GM12878 (cell line): Measurements from ENCODE around the gene EGR4. TPM values are rescaled to one million over a fixed set of nuclear protein-coding genes. Genes with fewer than 3 reads are reported as not detected.

Experiments
- ATAC-seq: fragments of 200-7000 bp; cut with Tn5 transposase; 3 replicates; pipeline ENCODE4 v1.9.1; 2020; ENCODE audit warnings: mild to moderate bottlenecking, moderate library complexity
- BruUV-seq: library from RNA; stranded (reverse); fragments of 400-500 nt; replicated peaks from 2 replicates; lab custom pipeline; 2021; lab: Mats Ljungman, UMichigan
- CTCF ChIA-PET: fragments of 300-600 bp; sonication (Branson Sonifier 250); formaldehyde crosslinking; extraction: SDS; loops from one replicate; lab custom pipeline; 2021; ENCODE audit warnings: inconsistent platforms; lab: Yijun Ruan, JAX
- POLR2A ChIA-PET: fragments of 350-600 bp; formaldehyde crosslinking; extraction: SDS; loops from one replicate; lab custom pipeline; 2021; ENCODE audit warnings: inconsistent platforms; lab: Charles Lee
- RAD21 ChIA-PET: fragments of 300-600 bp; sonication (Branson Sonifier 250); formaldehyde crosslinking; loops from one replicate; lab custom pipeline; 2023; ENCODE audit warnings: antibody characterized with exemption; ENCODE audit not compliant: unreplicated experiment; lab: Charles Lee
- SMC1A ChIA-PET: fragments of 300-600 bp; sonication (Branson Sonifier 250); formaldehyde crosslinking; loops from one replicate; lab custom pipeline; 2023; ENCODE audit not compliant: unreplicated experiment, uncharacterized antibody; lab: Charles Lee
- DNase-seq: peaks from one replicate; pipeline ENCODE4 v3.0.0-alpha.2; 2011; ENCODE audit warnings: low read depth, low spot score
- FAIRE-seq: peaks from 3 replicates; lab custom pipeline; 2011; peaks lifted over from hg19 to GRCh38; lab: Jason Lieb, UNC
- H2AFZ ChIP-seq: 2 replicates; pipeline ENCODE4 v1.6.0; 2011; ENCODE audit warnings: low read depth, low read length, control low read depth; ENCODE audit not compliant: control insufficient read depth
- H3K27ac ChIP-seq: 2 replicates; pipeline ENCODE4 v1.5.1; 2011; ENCODE audit warnings: control low read depth; ENCODE audit not compliant: control insufficient read depth, insufficient read depth
- H3K27me3 ChIP-seq, 2 experiments: replicated peaks in 1 of 2; 2 replicates each; pipeline versions ENCODE4 v1.6.0 to v1.6.1; 2011; ENCODE audit warnings: low read length in 1 of 2; ENCODE audit not compliant: control insufficient read depth in 2 of 2, insufficient read depth in 2 of 2
- H3K36me3 ChIP-seq, 2 experiments: 2 replicates each; pipeline ENCODE4 v1.5.1; 2011; ENCODE audit warnings: low read length in 1 of 2; ENCODE audit not compliant: control insufficient read depth in 2 of 2, insufficient read depth in 2 of 2
- H3K4me1 ChIP-seq: 2 replicates; pipeline ENCODE4 v1.6.1; 2011; ENCODE audit warnings: mild to moderate bottlenecking, low read length, moderate library complexity, mixed read lengths; ENCODE audit not compliant: control insufficient read depth, insufficient read depth
- H3K4me2 ChIP-seq: 2 replicates; pipeline ENCODE4 v1.6.0; 2011; ENCODE audit warnings: control low read depth; ENCODE audit not compliant: control insufficient read depth, insufficient read depth
- H3K4me3 ChIP-seq: fragments of 200-600 bp; sonication (generic); 2 replicates; pipeline ENCODE4 v1.5.1; 2016
- H3K79me2 ChIP-seq: 2 replicates; pipeline ENCODE4 v1.6.0; 2011; ENCODE audit warnings: low read length; ENCODE audit not compliant: control insufficient read depth, insufficient read depth
- H3K9ac ChIP-seq: 2 replicates; pipeline ENCODE4 v1.8.0; 2011; ENCODE audit warnings: low read length, control low read depth, mixed read lengths; ENCODE audit not compliant: control insufficient read depth, insufficient read depth
- H3K9me3 ChIP-seq: replicated peaks from 3 replicates; pipeline ENCODE4 v1.5.1; 2011; ENCODE audit warnings: mild to moderate bottlenecking, low read length; ENCODE audit not compliant: control insufficient read depth, insufficient read depth
- H4K20me1 ChIP-seq: 2 replicates; pipeline ENCODE4 v1.6.0; 2011; ENCODE audit not compliant: control insufficient read depth, insufficient read depth
- CBFB ChIP-seq: IDR thresholded peaks from 2 replicates; pipeline ENCODE4 v1.6.1; 2016; ENCODE audit warnings: antibody characterized with exemption, low read depth
- CREM ChIP-seq: IDR thresholded peaks from 2 replicates; pipeline ENCODE4 v1.6.1; 2014; ENCODE audit warnings: antibody characterized with exemption, low read depth
- NR2F1 ChIP-seq: fragments of 450-650 bp; conservative IDR thresholded peaks from 2 replicates; pipeline ENCODE4 v1.6.1; 2017; ENCODE audit warnings: mild to moderate bottlenecking
- in situ Hi-C: fragments of 300-500 bp; cut with MboI; formaldehyde crosslinking; loops from 9 replicates; pipeline ENCODE4 v1.14.3; 2018; ENCODE audit warnings: mixed read lengths
- intact Hi-C: fragments of 100-400 bp; cut with micrococcal nuclease; formaldehyde crosslinking; loops from one replicate; pipeline ENCODE4 v1.14.2; 2022; ENCODE audit not compliant: unreplicated experiment
- polyA plus RNA-seq, 11 experiments: library from polyadenylated mRNA; depleted of rRNA in 4 of 11; unstranded in 6 of 11; stranded (reverse) in 5 of 11; fragments of >200 nt; fragmentation: Nextera tagmentation in 4 of 11; fragmentation: Illumina TruSeq in 1 of 11; extraction: Ambion mirVana in 4 of 11; extraction: Trizol in 1 of 11; gene quantifications; 1 replicate in 1 of 11; 2 replicates in 10 of 11; pipeline versions ENCODE4 v1.2.1 to v1.2.3, GENCODE V29; 2011 to 2016; ENCODE audit warnings: inconsistent platforms in 2 of 11, missing spikeins in 2 of 11, low read depth in 1 of 11
- total RNA-seq, 4 experiments: library from RNA; depleted of rRNA in 3 of 4; stranded (reverse); fragments of >200 nt in 3 of 4; fragmentation: Illumina TruSeq in 1 of 4; extraction: Trizol in 1 of 4; gene quantifications; 2 replicates each; pipeline versions ENCODE4 v1.2.1 to v1.2.3, GENCODE V29; 2013 to 2021
- TF ChIP-seq, protein P1 (sequence below): IDR thresholded peaks from 2 replicates; pipeline ENCODE4 v1.6.1; 2011; ENCODE audit warnings: low read depth, low read length, improper control_type of control experiment, borderline replicate concordance
- TF ChIP-seq, protein P2 (sequence below): fragments of 450-650 bp; IDR thresholded peaks from 2 replicates; pipeline ENCODE4 v1.6.1; 2014; ENCODE audit warnings: mild to moderate bottlenecking
- TF ChIP-seq, protein P3 (sequence below): fragments of 450-650 bp; IDR thresholded peaks from 2 replicates; pipeline ENCODE4 v1.6.1; 2018; ENCODE audit warnings: borderline replicate concordance, mild to moderate bottlenecking; ENCODE audit not compliant: partially characterized antibody

The EGR4 gene
- total and polyA plus RNA-seq, 10 of the 15 experiments (the other 5 are each of a cell fraction or from before 2014, with no cell fraction given): 0.07 TPM; not detected in 9

DNA sequence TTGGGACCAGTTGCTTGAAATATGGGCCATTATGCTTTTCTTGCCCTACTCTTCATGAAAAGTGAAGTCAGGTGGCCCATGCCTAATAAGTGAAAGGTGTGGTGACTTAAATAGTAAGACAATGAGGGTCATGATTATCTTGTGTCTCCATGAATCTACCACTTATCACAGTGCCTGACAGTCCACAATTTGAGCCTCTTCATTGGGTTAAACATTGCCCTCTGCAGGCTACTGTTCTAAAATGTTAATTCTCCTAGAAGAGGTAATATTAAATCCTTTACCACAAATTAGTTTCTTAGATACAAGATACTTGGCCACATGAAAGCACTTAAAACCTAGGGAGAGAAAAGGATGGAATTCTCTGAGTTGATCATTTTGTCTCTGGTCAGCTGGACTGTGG, 4.0 kb downstream of the EGR4 start:
- no peak for FAIRE-seq
- BruUV-seq: no TSS peak
- SMC1A ChIA-PET: interaction anchor here (0.9 to 5.6 kb wide), 10 partner anchors 9 to 112 kb away, joined by 3 to 39 read pairs (median 5); partner anchors contain the start of gene SMYD5

More for the DNA sequence above, 4.0 kb downstream of the EGR4 start:
- RAD21 ChIA-PET: interaction anchor here (0.6 to 3.4 kb wide), 6 partner anchors 53 to 679 kb away, joined by 3 to 21 read pairs (median 4); partner anchors contain the start of genes CCT7 and PRADC1
- no peak for ATAC-seq
- Histone ChIP-seq H3K9ac (no peak overlapping the region), H3K36me3 (no peaks in the 10 kb centered on the region), H3K27ac (no peak overlapping the region), H2AFZ (no peak overlapping the region), H3K4me1 (peaks cover 15% of the 10 kb centered on the region), H3K9me3 (no peaks in the 10 kb centered on the region; the same call in 2 of the 3 replicates), H3K4me2 (no peak overlapping the region), H3K79me2 (peaks cover 4% of the 10 kb centered on the region), H3K4me3 (no peak overlapping the region), H4K20me1 (peaks cover 4% of the 10 kb centered on the region; the same call in 1 of the 2 replicates), H3K27me3 (peaks cover 13 to 18% of the 10 kb centered on the region in 2 experiments)
- CTCF ChIA-PET: interaction anchor here (0.7 to 6.4 kb wide), 23 partner anchors 8 to 297 kb away, joined by 3 to 99 read pairs (median 6); partner anchors contain the start of genes ALMS1, CCT7, PRADC1 and SMYD5
- POLR2A ChIA-PET: interaction anchor here (1.7 kb wide), 1 partner anchor 51 kb away, joined by 4 read pairs; no protein-coding TSS in a partner anchor
- in situ Hi-C loops (no loop called here), intact Hi-C loops (no loop called here)
- no peak for TF ChIP-seq CREM
- TF ChIP-seq, protein P1, sequence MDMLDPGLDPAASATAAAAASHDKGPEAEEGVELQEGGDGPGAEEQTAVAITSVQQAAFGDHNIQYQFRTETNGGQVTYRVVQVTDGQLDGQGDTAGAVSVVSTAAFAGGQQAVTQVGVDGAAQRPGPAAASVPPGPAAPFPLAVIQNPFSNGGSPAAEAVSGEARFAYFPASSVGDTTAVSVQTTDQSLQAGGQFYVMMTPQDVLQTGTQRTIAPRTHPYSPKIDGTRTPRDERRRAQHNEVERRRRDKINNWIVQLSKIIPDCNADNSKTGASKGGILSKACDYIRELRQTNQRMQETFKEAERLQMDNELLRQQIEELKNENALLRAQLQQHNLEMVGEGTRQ: no peak
- TF ChIP-seq, protein P2, sequence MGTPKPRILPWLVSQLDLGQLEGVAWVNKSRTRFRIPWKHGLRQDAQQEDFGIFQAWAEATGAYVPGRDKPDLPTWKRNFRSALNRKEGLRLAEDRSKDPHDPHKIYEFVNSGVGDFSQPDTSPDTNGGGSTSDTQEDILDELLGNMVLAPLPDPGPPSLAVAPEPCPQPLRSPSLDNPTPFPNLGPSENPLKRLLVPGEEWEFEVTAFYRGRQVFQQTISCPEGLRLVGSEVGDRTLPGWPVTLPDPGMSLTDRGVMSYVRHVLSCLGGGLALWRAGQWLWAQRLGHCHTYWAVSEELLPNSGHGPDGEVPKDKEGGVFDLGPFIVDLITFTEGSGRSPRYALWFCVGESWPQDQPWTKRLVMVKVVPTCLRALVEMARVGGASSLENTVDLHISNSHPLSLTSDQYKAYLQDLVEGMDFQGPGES: no peak
- TF ChIP-seq NR2F1: no peak
- TF ChIP-seq CBFB: no peak
- TF ChIP-seq, protein P3, sequence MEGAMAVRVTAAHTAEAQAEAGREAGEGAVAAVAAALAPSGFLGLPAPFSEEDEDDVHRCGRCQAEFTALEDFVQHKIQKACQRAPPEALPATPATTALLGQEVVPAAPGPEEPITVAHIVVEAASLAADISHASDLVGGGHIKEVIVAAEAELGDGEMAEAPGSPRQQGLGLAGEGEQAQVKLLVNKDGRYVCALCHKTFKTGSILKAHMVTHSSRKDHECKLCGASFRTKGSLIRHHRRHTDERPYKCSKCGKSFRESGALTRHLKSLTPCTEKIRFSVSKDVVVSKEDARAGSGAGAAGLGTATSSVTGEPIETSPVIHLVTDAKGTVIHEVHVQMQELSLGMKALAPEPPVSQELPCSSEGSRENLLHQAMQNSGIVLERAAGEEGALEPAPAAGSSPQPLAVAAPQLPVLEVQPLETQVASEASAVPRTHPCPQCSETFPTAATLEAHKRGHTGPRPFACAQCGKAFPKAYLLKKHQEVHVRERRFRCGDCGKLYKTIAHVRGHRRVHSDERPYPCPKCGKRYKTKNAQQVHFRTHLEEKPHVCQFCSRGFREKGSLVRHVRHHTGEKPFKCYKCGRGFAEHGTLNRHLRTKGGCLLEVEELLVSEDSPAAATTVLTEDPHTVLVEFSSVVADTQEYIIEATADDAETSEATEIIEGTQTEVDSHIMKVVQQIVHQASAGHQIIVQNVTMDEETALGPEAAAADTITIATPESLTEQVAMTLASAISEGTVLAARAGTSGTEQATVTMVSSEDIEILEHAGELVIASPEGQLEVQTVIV: no peak
- DNase-seq: no peak
